OCI-LY1 (cell line): ENCODE data around the gene SLC25A21.

Experiments used
- H2AFZ ChIP-seq: fragments of 200-600 bp; sonication (generic), shearing (Covaris generic); 2 replicates; pipeline ENCODE4 v1.6.0; 2014; ENCODE audit warnings: antibody characterized with exemption, mild to moderate bottlenecking, low read length
- H3F3A ChIP-seq: fragments of 200-600 bp; sonication (generic), shearing (Covaris generic); 2 replicates; pipeline ENCODE4 v1.6.0; 2014; ENCODE audit warnings: mild to moderate bottlenecking, antibody characterized with exemption, low read length, moderate library complexity; ENCODE audit not compliant: insufficient read depth
- H3K27ac ChIP-seq: fragments of 200-600 bp; sonication (generic); 2 replicates; pipeline ENCODE4 v1.5.1; 2014; ENCODE audit warnings: low read length, mixed run types, mild to moderate bottlenecking, low read depth; ENCODE audit not compliant: poor library complexity, severe bottlenecking
- H3K27me3 ChIP-seq: fragments of 200-600 bp; sonication (generic); 2 replicates; pipeline ENCODE4 v1.6.0; 2014; ENCODE audit warnings: antibody characterized with exemption, mild to moderate bottlenecking, low read length, moderate library complexity; ENCODE audit not compliant: insufficient read depth
- H3K36me3 ChIP-seq: fragments of 200-600 bp; sonication (generic); 2 replicates; pipeline ENCODE4 v1.6.1; 2014; ENCODE audit warnings: mild to moderate bottlenecking, antibody characterized with exemption, low read length, moderate library complexity, mixed read lengths; ENCODE audit not compliant: insufficient read depth
- H3K4me1 ChIP-seq: fragments of 200-600 bp; sonication (generic); 2 replicates; pipeline ENCODE4 v1.5.1; 2014; ENCODE audit warnings: mild to moderate bottlenecking, low read length, moderate library complexity; ENCODE audit not compliant: insufficient read depth, severe bottlenecking
- H3K4me2 ChIP-seq: fragments of 200-600 bp; sonication (generic), shearing (Covaris generic); 2 replicates; pipeline ENCODE4 v1.6.1; 2014; ENCODE audit warnings: low read length
- H3K4me3 ChIP-seq: fragments of 200-600 bp; sonication (generic); 2 replicates; pipeline ENCODE4 v1.5.1; 2014; ENCODE audit warnings: low read length, low read depth, mild to moderate bottlenecking, mixed read lengths; ENCODE audit not compliant: poor library complexity, severe bottlenecking
- H3K79me2 ChIP-seq: fragments of 200-600 bp; shearing (Covaris generic); 2 replicates; pipeline ENCODE4 v1.6.1; 2016; ENCODE audit warnings: mixed run types, low read length, mixed read lengths; ENCODE audit not compliant: insufficient read depth
- H3K9ac ChIP-seq: fragments of 200-600 bp; sonication (generic), shearing (Covaris generic); 2 replicates; pipeline ENCODE4 v1.6.1; 2014; ENCODE audit warnings: mild to moderate bottlenecking, low read length, mixed read lengths
- H3K9me2 ChIP-seq: fragments of 200-600 bp; sonication (generic), shearing (Covaris generic); 2 replicates; pipeline ENCODE4 v1.6.1; 2014; ENCODE audit warnings: low read depth, mild to moderate bottlenecking, low read length, mixed read lengths
- H3K9me3 ChIP-seq: fragments of 200-600 bp; shearing (Covaris generic); 2 replicates; pipeline ENCODE4 v1.6.1; 2014; ENCODE audit warnings: low read length, mixed read lengths
- H4K20me1 ChIP-seq: fragments of 200-600 bp; sonication (generic), shearing (Covaris generic); 2 replicates; pipeline ENCODE4 v1.6.0; 2016; ENCODE audit warnings: mild to moderate bottlenecking, low read length; ENCODE audit not compliant: insufficient read depth
- EZH2 ChIP-seq: fragments of 200-600 bp; sonication (generic), shearing (Covaris generic); IDR thresholded peaks from 2 replicates; pipeline ENCODE4 v1.8.0; 2017; ENCODE audit warnings: borderline replicate concordance, mixed run types, mild to moderate bottlenecking, antibody characterized with exemption, low read length, moderate library complexity, mixed read lengths
- TF ChIP-seq, protein P1 (sequence below): fragments of 200-600 bp; sonication (generic), shearing (Covaris generic); IDR thresholded peaks from 2 replicates; pipeline ENCODE4 v1.5.1; 2017; ENCODE audit warnings: mild to moderate bottlenecking, antibody characterized with exemption, low read length, moderate library complexity, mixed read lengths

The SLC25A21 gene

DNA sequence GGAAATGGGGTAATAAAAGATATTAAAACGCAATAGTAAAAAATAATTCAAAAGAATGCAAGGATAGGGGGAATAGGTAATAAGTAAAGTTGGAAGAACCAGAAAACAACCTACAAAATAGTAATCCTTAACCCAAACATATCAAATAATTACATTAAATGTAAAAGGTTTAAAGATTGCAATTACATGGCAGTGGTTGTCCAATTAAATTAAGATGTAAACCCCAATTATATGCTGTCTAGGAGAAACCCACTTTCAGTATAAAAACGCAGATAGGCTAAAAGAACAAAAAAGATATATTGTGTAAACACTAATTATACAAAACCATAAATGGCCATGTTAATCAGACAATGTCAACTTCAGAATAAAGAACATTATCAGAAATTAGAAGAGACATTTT is 247.3 kb downstream of the SLC25A21 start:
- Histone ChIP-seq H3K4me2 (no peak overlapping the region), H3K9ac (no peak overlapping the region), H3K9me3 (no peaks in the 10 kb centered on the region), H3K27me3 (no peaks in the 10 kb centered on the region), H3K27ac (no peak overlapping the region), H3F3A (no peaks in the 10 kb centered on the region), H3K4me1 (no peaks in the 10 kb centered on the region), H3K36me3 (no peaks in the 10 kb centered on the region), H4K20me1 (no peaks in the 10 kb centered on the region), H2AFZ (no peak overlapping the region), H3K79me2 (no peaks in the 10 kb centered on the region), H3K9me2 (no peaks in the 10 kb centered on the region), H3K4me3 (no peak overlapping the region)
- TF ChIP-seq, protein P1, sequence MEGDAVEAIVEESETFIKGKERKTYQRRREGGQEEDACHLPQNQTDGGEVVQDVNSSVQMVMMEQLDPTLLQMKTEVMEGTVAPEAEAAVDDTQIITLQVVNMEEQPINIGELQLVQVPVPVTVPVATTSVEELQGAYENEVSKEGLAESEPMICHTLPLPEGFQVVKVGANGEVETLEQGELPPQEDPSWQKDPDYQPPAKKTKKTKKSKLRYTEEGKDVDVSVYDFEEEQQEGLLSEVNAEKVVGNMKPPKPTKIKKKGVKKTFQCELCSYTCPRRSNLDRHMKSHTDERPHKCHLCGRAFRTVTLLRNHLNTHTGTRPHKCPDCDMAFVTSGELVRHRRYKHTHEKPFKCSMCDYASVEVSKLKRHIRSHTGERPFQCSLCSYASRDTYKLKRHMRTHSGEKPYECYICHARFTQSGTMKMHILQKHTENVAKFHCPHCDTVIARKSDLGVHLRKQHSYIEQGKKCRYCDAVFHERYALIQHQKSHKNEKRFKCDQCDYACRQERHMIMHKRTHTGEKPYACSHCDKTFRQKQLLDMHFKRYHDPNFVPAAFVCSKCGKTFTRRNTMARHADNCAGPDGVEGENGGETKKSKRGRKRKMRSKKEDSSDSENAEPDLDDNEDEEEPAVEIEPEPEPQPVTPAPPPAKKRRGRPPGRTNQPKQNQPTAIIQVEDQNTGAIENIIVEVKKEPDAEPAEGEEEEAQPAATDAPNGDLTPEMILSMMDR, result no peak
- no peak for TF ChIP-seq EZH2

DNA sequence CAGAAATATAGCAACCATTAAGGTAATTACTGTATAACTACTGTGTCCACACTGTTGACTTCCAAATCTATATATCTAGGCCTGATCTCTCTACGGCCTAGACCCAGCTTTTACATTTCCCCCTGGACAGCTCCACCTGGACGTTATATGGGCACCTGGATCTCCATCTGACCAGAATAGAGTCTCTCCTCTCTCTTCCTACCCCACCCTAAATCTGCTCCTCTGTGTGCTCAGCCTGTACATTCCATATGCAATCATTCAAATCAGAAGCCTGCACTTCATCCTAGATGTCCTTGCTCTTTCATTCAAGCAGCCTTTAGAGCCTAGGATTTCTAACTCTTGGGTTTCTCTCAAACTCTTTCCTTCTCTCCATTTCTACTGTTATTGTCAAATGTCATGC is 255.7 kb downstream of the SLC25A21 start:
- TF ChIP-seq, protein P1, result no peak
- no peak for TF ChIP-seq EZH2
- Histone ChIP-seq H3K27me3 (no peaks in the 10 kb centered on the region), H3K4me3 (no peak overlapping the region), H3F3A (no peaks in the 10 kb centered on the region), H3K9me3 (no peaks in the 10 kb centered on the region), H3K27ac (no peak overlapping the region), H2AFZ (no peak overlapping the region), H4K20me1 (no peaks in the 10 kb centered on the region), H3K9me2 (no peaks in the 10 kb centered on the region), H3K4me1 (no peaks in the 10 kb centered on the region), H3K36me3 (no peaks in the 10 kb centered on the region), H3K4me2 (no peak overlapping the region), H3K9ac (no peak overlapping the region), H3K79me2 (no peaks in the 10 kb centered on the region)

DNA sequence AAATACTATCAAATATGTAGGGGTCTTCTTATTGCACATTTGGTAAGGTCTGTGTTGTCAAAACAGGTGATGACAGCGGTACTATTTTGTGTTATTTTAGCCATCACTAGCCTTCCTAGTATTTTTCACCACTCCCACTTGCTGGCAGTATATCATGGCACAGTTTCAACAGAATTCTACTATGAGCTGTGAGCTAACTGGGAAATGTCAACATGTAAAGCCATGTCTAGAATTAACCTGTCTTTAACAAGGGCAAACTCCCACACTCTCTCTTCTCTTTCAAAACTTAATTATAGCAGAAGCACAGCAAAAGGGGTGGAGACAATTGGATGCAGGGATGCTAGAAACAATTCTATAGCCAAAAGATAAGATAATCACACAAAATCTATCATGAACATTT is 257.3 kb downstream of the SLC25A21 start:
- Histone ChIP-seq H3K36me3 (no peaks in the 10 kb centered on the region), H3K4me1 (no peaks in the 10 kb centered on the region), H3F3A (no peaks in the 10 kb centered on the region), H3K27ac (no peak overlapping the region), H3K9me3 (no peaks in the 10 kb centered on the region), H4K20me1 (no peaks in the 10 kb centered on the region), H3K27me3 (no peaks in the 10 kb centered on the region), H3K79me2 (no peaks in the 10 kb centered on the region), H2AFZ (no peak overlapping the region), H3K4me2 (no peak overlapping the region), H3K9me2 (no peaks in the 10 kb centered on the region), H3K9ac (no peak overlapping the region), H3K4me3 (no peak overlapping the region)
- no peak for TF ChIP-seq EZH2
- TF ChIP-seq, protein P1, result no peak
